ENCODE measurements around the gene ZNF507.

ZNF507 gene

GRCh38 chr19:32342695-32343094 is 2.7 kb upstream of the ZNF507 start:
- H3K4me1 ChIP-seq (ENCODE audit: control insufficient read depth in 1 of 2, insufficient read depth in 1 of 2, low read depth in 1 of 2, low read length in 1 of 2) = peaks cover 16 to 18% of the 10 kb centered on the region in 2 experiments
- no peak for TF ChIP-seq CTCF (IDR thresholded peaks at IDR 0.05)

GRCh38 chr19:32343550-32344262 is 1.7 kb upstream of the ZNF507 start:
- Histone ChIP-seq H3K36me3 (no peaks in the 10 kb centered on the region), H3K4me3 (ENCODE audit: low read depth in 1 of 2, low read length in 1 of 2) (no peak overlapping the region), H3K27me3 (peaks cover 36% of the 10 kb centered on the region), H3K9me3 (no peaks in the 10 kb centered on the region), H3K27ac (no peak overlapping the region), H3K4me1 (ENCODE audit: control insufficient read depth in 1 of 2, insufficient read depth in 1 of 2, low read depth in 1 of 2, low read length in 1 of 2) (peaks cover 16 to 19% of the 10 kb centered on the region in 2 experiments)
- TF ChIP-seq CTCF (IDR thresholded peaks at IDR 0.05) = no peak

More at GRCh38 chr19:32342695-32343094, 2.7 kb upstream of the ZNF507 start:
- no peak overlapping the region for H3K27ac ChIP-seq
- H3K27me3 ChIP-seq = peaks cover 36% of the 10 kb centered on the region
- H3K9me3 ChIP-seq = no peaks in the 10 kb centered on the region
- H3K4me3 ChIP-seq (ENCODE audit: low read depth in 1 of 2, low read length in 1 of 2) = no peak overlapping the region
- no peaks in the 10 kb centered on the region for H3K36me3 ChIP-seq

- Histone ChIP-seq H3K9me3 (no peaks in the 10 kb centered on the region), H3K4me3 (ENCODE audit: low read depth in 1 of 2, low read length in 1 of 2) (peak overlapping the region; percentile 83 to 99), H3K4me1 (ENCODE audit: control insufficient read depth in 1 of 2, insufficient read depth in 1 of 2, low read depth in 1 of 2, low read length in 1 of 2) (peaks cover 21 to 23% of the 10 kb centered on the region in 2 experiments), H3K27me3 (peaks cover 31% of the 10 kb centered on the region), H3K36me3 (peaks cover 7% of the 10 kb centered on the region), H3K27ac (no peak overlapping the region)
- no peak for TF ChIP-seq CTCF (IDR thresholded peaks at IDR 0.05)
These were observed 1.5 kb downstream of the ZNF507 start for GRCh38 chr19:32346901-32347300.

- no peak for TF ChIP-seq CTCF (IDR thresholded peaks at IDR 0.05)
- Histone ChIP-seq H3K4me1 (ENCODE audit: control insufficient read depth in 1 of 2, insufficient read depth in 1 of 2, low read depth in 1 of 2, low read length in 1 of 2) (peaks cover 28 to 30% of the 10 kb centered on the region in 2 experiments), H3K36me3 (peaks cover 7% of the 10 kb centered on the region), H3K4me3 (ENCODE audit: low read depth in 1 of 2, low read length in 1 of 2) (no peak overlapping the region), H3K9me3 (no peaks in the 10 kb centered on the region), H3K27ac (no peak overlapping the region), H3K27me3 (peaks cover 24% of the 10 kb centered on the region)
These were observed 2.2 kb downstream of the ZNF507 start for GRCh38 chr19:32347573-32347972.

- Histone ChIP-seq H3K4me1 (ENCODE audit: control insufficient read depth in 1 of 2, insufficient read depth in 1 of 2, low read depth in 1 of 2, low read length in 1 of 2) (peaks cover 30% of the 10 kb centered on the region in 2 experiments), H3K27ac (no peak overlapping the region), H3K27me3 (peaks cover 10% of the 10 kb centered on the region), H3K4me3 (ENCODE audit: low read depth in 1 of 2, low read length in 1 of 2) (no peak overlapping the region), H3K9me3 (no peaks in the 10 kb centered on the region), H3K36me3 (peaks cover 19% of the 10 kb centered on the region)
- TF ChIP-seq CTCF (IDR thresholded peaks at IDR 0.05) = no peak
These were observed 3.6 kb downstream of the ZNF507 start for GRCh38 chr19:32349051-32349450.

All from neutrophil (primary cell).